LNCAP (cell line): ENCODE measurements around the gene UCN2.

ENCODE experiments used
- TF ChIP-seq, protein P1 (sequence below): fragments of 450-650 bp; IDR thresholded peaks from 2 replicates; pipeline ENCODE4 v1.5.1; 2017; ENCODE audit warnings: mild to moderate bottlenecking

The UCN2 gene

DNA sequence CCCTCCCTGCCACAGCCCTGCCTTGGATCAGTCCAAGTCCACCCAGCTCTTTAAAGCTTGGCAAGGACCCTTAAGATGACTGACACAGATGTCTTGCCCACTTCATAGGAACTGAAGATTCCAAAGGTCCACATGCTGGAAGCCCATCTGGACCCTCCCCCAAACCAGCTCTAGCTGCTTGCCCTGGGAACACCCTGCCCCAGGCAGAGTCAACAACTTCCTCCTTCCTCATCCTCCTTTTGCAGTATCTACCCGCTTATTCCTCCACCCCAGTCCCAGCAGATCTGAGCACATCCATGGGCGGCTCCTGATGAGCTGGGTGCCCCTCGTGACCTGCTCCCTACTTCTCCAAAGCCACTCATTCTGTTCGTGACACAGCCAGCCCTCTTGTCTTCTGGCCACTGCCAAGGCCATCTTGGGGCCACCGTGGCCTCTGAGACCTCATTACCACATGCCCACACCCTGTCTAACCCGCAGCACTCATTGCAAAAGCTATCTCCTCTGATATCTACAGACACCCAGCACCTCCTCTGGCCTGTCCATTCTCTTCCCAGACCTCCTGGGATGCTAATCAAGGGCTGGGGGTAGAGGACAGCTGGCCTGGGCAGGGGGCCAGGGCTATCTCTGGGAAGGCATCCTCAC, 5.0 kb downstream of the UCN2 start:
- TF ChIP-seq, protein P1, sequence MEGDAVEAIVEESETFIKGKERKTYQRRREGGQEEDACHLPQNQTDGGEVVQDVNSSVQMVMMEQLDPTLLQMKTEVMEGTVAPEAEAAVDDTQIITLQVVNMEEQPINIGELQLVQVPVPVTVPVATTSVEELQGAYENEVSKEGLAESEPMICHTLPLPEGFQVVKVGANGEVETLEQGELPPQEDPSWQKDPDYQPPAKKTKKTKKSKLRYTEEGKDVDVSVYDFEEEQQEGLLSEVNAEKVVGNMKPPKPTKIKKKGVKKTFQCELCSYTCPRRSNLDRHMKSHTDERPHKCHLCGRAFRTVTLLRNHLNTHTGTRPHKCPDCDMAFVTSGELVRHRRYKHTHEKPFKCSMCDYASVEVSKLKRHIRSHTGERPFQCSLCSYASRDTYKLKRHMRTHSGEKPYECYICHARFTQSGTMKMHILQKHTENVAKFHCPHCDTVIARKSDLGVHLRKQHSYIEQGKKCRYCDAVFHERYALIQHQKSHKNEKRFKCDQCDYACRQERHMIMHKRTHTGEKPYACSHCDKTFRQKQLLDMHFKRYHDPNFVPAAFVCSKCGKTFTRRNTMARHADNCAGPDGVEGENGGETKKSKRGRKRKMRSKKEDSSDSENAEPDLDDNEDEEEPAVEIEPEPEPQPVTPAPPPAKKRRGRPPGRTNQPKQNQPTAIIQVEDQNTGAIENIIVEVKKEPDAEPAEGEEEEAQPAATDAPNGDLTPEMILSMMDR: peak; percentile 32

DNA sequence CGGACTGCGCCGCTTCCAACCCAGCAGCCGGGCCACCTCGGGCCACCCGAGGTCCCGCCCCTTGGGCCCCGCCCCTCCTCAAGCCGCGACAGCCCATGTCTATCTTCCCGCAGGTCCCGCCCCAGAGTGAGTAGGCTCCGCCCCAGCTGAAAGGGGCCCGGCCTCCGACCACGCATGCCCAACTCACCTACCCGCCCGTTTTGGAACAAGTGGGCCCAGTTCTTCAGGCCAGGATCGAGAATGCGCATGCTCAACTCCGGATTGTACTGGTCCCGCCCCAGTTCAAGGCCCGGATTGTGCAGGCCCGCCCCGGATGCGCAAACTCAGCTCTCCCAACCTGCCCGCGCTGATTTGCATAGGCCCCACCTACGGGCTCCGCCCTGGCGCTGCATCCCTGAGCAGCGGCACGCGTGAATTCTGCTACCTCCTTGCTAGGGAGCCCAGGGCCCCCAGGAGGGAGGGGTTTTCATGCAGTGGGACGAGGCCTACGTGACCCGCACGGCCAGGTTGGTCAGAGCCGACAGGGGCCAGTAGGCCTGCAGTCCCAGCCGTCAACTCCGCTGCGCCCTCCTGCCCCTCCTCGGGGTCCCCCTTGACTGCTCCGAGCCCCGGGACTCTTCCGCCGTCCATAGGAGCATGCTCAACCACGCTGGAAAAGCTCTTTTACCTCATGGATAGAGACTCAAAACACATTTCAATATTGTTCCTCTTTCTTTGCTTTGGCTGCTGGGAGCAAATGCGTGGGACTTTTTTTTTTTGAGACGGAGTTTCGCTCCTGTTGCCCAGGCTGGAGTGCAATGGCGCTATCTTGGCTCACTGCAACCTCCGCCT, 6.6 kb downstream of the UCN2 start, which contains the start of gene PFKFB4:
Gene PFKFB4, minus strand, starts transcription at position 8 of the 831 bp plus-strand sequence. CDS start 26 bp downstream, outside the sequence.
- TF ChIP-seq, protein P1: no peak

DNA sequence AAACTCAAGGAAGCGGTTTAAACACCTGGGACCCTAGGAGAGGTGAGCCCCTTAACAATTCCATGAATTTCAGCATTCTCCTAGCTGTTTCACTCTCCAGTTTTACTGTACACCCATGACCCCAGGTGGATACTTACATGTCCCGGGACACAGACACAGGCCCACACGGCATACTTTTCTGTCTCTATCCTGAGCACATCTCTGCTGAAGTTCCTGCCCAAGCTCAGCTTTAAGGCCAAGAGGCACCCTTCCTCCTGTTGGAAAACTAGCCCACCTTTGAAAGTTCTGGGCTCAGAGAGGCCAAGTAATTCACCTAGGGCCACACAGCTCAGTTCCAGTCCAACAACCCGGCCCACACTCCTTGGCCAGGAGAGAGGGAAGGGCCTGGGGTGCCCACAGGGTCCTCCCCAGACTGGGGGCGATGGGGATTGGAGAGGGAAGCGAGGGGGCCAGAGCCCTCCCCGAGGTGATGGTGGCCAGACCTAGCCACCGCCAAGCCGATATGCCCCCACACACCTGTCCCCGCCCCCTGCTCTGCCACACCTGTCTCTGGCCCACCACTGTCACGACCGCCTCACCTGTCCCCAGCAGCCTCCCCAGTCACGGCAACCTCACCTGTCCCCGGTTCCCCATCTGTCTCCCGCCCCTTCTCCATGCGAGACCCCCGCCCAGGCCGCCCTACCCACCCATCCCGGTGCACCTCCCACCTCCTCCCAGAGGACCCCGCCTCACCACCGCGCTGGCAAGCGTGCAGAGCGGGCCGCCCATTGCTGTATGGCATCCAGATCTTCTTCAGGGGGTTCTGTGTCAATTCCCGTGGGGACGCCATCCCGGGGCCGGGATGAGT, 7.4 kb downstream of the UCN2 start:
- TF ChIP-seq, protein P1: no peak

DNA sequence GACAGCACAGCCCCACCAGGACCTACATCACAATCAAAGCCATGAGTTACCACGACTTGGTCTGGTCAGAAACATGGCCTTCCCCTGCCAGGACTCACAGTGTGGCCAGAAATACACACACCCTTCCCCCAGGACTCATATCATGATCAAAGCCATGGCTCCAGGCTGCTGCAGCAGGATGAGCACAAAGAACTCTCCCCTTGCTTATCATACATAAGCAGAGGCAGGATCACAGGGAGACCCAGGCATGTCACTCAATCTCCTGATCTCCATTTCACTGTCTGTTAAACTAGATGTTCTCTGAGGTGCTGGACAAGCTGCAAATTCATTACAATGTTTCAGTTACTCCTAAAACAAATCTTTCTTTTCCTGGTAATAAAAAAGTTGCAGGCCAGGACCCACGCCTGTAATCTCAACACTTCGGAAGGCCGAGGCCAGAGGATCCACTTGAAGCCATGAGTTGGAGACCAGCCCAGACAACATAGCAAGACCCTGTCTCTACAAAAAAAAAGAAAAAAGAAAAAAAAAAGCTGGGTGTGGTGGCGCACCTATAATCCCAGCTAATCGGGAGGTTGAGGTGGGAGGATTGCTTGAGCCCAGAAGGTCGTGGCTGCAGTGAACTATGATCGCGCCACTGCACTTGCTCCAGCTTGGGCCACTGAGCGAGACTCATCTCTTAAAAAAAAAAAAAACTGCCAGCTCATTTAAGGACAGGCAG, 8.2 kb downstream of the UCN2 start:
- TF ChIP-seq, protein P1: no peak

DNA sequence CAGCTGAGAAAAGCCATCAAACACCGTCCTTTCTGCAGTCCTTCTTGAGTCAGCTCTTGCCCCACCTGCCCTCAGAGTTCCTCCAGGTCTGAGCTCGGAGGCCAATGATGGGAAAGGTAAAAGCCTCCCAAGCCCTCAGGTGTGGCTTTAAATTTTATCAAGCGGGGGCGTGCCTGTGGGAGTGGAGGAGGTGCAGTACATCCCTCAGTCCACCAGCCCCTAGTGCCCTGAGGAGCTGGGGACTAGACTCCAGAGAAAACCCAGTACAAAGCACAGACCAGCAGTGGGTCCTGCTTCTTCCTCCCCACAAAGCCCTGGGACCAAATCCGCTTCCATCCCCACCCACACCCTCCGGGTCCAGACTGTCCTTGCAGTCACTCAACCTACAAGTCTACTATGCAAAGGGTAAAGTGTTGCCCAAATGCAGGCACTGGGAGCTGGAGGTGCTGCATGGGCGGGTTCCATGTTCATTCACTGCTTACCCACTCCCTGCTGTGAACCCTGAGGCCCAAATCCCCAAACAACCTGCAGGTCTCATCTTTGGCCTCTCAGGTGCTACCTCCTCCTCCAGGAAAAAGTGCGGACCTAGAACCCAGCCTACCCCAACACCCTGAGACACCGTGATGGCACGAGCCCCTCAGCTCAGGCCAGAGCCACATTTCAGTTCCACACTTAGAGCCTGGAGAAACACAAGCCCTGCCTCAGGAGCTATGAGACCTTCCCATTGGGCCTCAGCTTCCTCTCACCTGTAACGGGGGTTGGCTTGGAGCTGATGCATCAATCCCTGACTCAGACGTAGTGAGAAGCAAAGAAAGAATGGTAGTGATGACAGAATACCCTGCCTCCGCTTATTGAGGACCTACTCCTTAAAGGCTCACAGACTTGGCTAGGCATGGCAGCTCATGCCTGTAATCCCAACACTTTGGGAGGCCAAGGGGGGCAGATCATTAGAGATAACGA, 9.4 kb downstream of the UCN2 start:
- TF ChIP-seq, protein P1: no peak

DNA sequence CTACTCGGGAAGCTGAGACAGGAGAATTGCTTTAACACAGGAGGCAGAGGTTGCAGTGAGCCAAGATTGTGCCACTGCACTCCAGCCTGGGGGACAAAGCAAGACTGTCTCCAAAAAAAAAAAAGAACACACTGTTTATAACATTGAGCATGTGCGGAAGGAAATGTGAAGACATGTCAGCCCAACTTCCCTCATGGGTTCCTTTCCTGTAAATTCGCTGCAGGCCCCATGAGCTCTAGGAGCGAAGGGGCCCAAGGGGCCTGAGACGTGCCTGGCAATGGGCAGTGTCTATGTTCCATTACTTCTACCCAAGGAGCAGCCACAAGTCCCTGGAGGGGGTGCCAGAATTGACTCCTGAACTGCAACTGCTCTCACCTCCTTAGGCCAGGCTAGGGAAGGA, 10.2 kb downstream of the UCN2 start:
- TF ChIP-seq, protein P1: no peak
